ENCODE results near the gene JARID2.
"Not testable (repeated sequence)": the region's sequence is repeated elsewhere in the genome, so short reads cannot be mapped to it uniquely, and the experiment has no call there.

Gene JARID2

GRCh38 chr6:15538106-15538505 is 292.2 kb downstream of the JARID2 start:
- DNase-seq (ENCODE audit: low read depth in 2 of 2), result no peak

GRCh38 chr6:15538766-15539495 is 293.1 kb downstream of the JARID2 start:
- DNase-seq (ENCODE audit: low read depth in 2 of 2), result no peak

GRCh38 chr6:15539722-15540270 is 293.9 kb downstream of the JARID2 start:
- no peak for DNase-seq (ENCODE audit: low read depth in 2 of 2)

GRCh38 chr6:15543332-15543917 is 297.6 kb downstream of the JARID2 start:
- not testable (repeated sequence) for DNase-seq (ENCODE audit: low read depth in 2 of 2)

- DNase-seq (ENCODE audit: low read depth in 2 of 2), result no peak
Measured at GRCh38 chr6:15544321-15544900, 298.5 kb downstream of the JARID2 start.

GRCh38 chr6:15546591-15546990 is 300.7 kb downstream of the JARID2 start:
- no peak for DNase-seq (ENCODE audit: low read depth in 2 of 2)

- no peak for DNase-seq (ENCODE audit: low read depth in 2 of 2)
Measured at GRCh38 chr6:15547400-15547799, 301.5 kb downstream of the JARID2 start.

- DNase-seq (ENCODE audit: low read depth in 2 of 2), result no peak
Measured at GRCh38 chr6:15549371-15549770, 303.5 kb downstream of the JARID2 start.

GRCh38 chr6:15550546-15551123 is 304.8 kb downstream of the JARID2 start:
- DNase-seq (ENCODE audit: low read depth in 2 of 2), result no peak

- no peak for DNase-seq (ENCODE audit: low read depth in 2 of 2)
Measured at GRCh38 chr6:15551262-15551661, 305.4 kb downstream of the JARID2 start.

GRCh38 chr6:15551798-15552197 is 305.9 kb downstream of the JARID2 start:
- DNase-seq (ENCODE audit: low read depth in 2 of 2), result no peak

GRCh38 chr6:15553031-15553430 is 307.2 kb downstream of the JARID2 start:
- DNase-seq (ENCODE audit: low read depth in 2 of 2), result no peak

GRCh38 chr6:15553736-15554294 is 307.9 kb downstream of the JARID2 start:
- no peak for DNase-seq (ENCODE audit: low read depth in 2 of 2)

GRCh38 chr6:15554728-15555100 is 308.8 kb downstream of the JARID2 start:
- no peak for DNase-seq (ENCODE audit: low read depth in 2 of 2)

GRCh38 chr6:15555101-15556038 is 309.5 kb downstream of the JARID2 start:
- DNase-seq (ENCODE audit: low read depth in 2 of 2), result no peak

- DNase-seq (ENCODE audit: low read depth in 2 of 2), result no peak
Measured at GRCh38 chr6:15556711-15557110, 310.8 kb downstream of the JARID2 start.

GRCh38 chr6:15557174-15557573 is 311.3 kb downstream of the JARID2 start:
- DNase-seq (ENCODE audit: low read depth in 2 of 2), result no peak

GRCh38 chr6:15560713-15561112 is 314.8 kb downstream of the JARID2 start:
- no peak for DNase-seq (ENCODE audit: low read depth in 2 of 2)

GRCh38 chr6:15561447-15562199 is 315.8 kb downstream of the JARID2 start:
- DNase-seq (ENCODE audit: low read depth in 2 of 2), result no peak

GRCh38 chr6:15562977-15563376 is 317.1 kb downstream of the JARID2 start:
- DNase-seq (ENCODE audit: low read depth in 2 of 2), result no peak
